GM21360 (cell line): ENCODE data around the gene TMCC2.
"Not testable (repeated sequence)": the region's sequence is repeated elsewhere in the genome, so short reads cannot be mapped to it uniquely, and the experiment has no call there.

ENCODE experiments used
- ATAC-seq: cut with Tn5 transposase; IDR thresholded peaks from one replicate; pipeline ENCODE4 v1.9.1; 2021; ENCODE audit warnings: mild to moderate bottlenecking, moderate library complexity; ENCODE audit not compliant: unreplicated experiment

TMCC2 gene, protein sequence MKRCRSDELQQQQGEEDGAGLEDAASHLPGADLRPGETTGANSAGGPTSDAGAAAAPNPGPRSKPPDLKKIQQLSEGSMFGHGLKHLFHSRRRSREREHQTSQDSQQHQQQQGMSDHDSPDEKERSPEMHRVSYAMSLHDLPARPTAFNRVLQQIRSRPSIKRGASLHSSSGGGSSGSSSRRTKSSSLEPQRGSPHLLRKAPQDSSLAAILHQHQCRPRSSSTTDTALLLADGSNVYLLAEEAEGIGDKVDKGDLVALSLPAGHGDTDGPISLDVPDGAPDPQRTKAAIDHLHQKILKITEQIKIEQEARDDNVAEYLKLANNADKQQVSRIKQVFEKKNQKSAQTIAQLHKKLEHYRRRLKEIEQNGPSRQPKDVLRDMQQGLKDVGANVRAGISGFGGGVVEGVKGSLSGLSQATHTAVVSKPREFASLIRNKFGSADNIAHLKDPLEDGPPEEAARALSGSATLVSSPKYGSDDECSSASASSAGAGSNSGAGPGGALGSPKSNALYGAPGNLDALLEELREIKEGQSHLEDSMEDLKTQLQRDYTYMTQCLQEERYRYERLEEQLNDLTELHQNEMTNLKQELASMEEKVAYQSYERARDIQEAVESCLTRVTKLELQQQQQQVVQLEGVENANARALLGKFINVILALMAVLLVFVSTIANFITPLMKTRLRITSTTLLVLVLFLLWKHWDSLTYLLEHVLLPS

DNA sequence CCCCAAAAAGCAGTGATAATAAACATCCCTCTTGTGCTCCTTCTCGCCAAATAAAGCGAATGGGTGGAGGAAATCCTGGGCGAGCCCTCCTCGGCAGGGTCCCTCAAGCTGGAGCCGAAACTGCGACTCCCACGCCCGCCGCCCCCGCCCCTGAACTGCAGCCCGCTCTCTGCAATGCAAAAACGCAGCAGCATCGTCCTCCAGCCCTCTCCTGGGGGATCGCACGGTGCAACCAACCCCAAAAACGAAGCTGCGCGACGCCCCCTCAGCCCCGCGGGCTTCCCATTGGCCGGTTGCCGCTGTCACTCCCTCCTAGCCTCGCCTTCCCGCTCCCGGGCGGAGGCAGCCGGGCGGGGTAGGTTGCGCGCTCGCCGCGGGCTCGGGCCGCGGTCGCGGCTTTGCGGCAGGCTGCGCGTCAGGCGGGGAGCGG is at the start of gene TMCC2:
Gene TMCC2, plus strand, starts transcription at position 363 of the 430 bp plus-strand sequence. CDS start 619 bp downstream, outside the sequence.
- peak; percentile 73 for ATAC-seq

DNA sequence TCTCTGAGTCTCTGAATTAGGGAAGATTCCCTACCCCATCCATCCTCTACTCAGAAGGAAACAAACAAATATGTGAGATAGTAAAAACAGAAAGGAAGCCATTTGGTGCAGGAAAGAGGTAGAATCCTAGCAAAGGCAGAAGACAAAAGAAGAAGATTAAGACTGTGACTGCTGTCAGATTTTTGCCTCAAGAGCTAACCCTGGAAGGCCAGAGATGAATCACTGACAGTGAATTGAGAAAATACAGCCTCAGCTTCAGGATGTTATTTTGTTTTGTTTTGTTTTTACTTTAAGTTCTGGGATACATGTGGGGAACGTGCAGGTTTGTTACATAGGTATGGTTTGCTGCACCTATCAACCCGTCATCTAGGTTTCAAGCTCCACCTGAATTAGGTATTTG is 47.9 kb upstream of the TMCC2 start:
- no peak for ATAC-seq

DNA sequence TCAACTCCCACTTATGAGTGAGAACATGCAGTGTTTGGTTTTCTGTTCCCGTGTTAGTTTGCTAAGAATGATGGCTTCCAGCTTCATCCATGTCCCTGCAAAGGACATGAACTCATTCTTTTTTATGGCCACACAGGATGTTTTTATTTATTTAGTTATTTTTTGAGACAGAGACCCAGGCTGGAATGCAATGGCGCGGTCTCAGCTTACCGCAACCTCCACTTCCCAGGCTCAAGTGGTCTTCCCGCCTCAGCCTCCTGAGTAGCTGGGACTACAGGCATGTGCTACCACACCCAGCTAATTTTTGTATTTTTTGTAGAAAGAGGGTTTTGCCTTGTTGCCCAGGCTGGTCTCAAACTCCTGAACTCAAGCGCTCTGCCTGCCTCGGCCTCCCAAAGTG is 47.4 kb upstream of the TMCC2 start:
- ATAC-seq, result not testable (repeated sequence)

DNA sequence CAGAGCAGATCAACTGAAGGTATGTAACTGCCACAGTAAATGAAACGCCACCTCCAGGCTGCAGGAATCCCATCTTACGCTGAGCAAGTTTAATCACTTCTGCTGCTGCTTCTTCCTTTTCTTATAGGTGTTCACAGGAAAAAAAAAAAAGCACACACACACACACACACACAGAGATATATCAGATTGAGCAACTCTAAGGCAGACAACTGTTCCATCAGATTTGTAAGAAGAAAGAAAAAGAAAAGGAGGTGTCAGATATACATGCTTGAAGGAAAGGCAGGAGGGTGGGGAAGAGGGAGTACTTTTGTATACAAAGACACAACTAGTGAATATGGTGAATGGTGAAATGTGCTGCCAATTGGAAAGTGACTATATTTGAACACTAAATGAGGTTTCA is 44.8 kb upstream of the TMCC2 start:
- no peak for ATAC-seq

DNA sequence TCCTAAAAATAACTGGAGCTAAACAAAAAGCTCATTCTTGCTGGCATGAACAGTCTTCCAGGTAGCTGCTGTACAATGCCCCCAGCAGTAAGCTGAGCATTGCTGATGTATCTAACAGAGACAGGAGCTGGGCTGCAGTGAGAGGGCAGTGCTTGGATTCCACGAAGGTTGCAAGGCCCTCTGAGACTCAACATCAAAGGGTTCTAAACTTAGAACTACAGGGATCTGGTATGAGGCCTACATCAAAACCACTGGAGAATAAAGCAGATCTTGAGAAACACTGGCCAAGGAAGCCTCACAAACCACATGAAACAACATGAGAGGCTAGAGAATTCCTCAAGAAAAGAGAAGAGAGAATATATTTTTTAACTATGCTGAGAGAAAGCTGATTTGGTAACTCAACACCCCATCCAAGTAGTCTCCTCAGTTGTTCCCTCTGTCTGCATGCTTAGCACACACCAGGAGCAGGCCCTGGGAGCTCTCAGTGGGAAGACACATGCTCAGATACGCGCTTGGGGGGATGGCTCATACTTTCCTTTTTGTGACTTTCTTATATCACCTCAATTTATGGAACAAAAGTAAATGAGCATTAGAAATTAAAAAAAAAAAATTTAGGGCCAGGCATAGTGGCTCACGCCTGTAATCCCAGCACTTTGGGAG is 43.9 kb upstream of the TMCC2 start:
- no peak for ATAC-seq

DNA sequence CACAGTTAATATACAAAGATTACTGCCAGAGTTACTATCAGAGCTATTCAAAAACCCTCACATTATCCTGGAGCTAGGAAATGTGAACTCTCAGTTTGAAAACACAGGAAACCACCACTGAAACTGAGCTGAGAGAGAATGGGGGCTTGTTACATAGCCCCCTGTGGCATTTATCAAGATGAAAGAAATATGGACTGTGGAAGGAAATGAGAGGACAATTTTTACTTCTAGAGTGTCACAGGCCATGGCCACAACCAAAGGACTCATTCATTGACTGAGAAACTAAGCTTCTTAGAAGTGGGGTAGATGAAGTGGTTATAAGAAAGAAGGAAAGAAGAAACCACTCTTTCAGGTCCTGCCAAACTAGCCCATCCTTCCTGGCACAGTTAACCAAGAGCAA is 41.6 kb upstream of the TMCC2 start:
- ATAC-seq, result no peak

DNA sequence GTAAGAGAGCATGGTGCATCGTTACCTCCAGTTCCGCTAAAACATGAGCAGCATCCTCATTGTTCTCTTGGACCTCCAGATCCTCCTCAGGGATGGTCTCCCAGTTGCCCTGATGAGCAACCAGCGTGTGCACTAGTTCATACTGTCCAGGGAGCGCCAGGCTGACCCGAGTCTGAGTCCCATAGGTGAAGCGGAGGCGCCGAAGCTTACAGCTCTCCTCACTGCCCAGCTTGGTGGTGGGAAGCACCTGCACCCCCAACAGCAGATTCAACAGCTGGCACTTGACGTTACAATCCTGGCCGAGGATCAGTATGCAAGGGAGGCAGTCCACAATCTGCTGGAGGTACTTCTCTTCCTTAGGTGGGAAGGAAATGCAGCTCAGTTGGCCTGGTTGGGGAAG is 40.3 kb upstream of the TMCC2 start:
- ATAC-seq, result no peak

DNA sequence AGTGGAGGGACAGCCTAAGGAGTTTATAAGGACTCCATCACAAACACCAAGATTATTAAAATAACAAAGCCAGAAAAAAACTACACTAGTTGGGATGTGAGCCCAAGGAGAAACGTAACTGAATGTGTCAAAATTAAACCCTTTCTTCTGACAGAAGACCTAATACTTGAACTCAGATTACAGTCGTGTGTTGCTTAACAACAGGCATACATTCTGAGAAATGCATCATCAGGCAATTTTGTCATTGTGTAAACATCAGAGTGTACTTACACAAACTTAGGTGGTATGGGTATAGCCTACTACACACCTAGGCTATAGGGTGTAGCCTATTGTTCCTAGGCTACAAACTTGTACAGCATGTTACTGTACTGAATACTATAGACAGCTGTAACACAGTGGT is 39.6 kb upstream of the TMCC2 start:
- ATAC-seq, result no peak

DNA sequence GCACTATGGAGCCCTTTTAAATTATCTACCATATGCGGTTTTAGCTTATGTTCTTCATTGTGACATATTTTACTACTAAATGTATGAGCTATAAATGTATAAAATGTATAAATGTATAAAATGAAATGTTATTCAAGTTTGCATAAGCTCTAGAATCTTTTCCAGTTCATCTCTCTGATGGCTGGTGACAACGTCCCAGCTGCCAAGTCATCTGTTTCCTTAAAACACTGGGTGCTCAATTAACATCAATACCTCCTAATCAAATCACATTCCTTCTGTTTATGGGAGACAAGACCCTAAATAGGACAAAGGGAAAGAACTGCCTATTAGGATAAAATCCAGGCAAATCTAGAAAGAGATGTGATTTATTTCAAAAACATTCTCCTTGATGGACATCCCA is 39.1 kb upstream of the TMCC2 start:
- no peak for ATAC-seq

DNA sequence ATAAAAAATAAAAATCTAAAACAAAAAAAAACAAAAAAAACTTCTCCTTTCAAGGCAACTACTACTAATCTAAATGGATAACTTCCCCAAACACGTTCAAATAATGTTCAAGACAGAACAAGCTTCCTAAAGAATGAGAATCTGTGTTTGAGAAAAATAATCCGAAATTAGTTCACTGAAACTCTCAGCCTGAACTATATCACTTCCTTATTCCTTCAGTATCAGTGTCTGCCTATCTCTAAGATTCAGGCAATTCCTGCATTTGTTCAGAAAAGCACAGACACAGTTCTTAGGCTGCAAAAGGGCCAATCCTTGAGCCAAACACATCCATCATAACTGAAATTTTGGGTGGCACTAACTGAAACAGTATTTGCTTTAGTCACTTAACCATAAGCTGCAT is 38.6 kb upstream of the TMCC2 start:
- ATAC-seq, result no peak

DNA sequence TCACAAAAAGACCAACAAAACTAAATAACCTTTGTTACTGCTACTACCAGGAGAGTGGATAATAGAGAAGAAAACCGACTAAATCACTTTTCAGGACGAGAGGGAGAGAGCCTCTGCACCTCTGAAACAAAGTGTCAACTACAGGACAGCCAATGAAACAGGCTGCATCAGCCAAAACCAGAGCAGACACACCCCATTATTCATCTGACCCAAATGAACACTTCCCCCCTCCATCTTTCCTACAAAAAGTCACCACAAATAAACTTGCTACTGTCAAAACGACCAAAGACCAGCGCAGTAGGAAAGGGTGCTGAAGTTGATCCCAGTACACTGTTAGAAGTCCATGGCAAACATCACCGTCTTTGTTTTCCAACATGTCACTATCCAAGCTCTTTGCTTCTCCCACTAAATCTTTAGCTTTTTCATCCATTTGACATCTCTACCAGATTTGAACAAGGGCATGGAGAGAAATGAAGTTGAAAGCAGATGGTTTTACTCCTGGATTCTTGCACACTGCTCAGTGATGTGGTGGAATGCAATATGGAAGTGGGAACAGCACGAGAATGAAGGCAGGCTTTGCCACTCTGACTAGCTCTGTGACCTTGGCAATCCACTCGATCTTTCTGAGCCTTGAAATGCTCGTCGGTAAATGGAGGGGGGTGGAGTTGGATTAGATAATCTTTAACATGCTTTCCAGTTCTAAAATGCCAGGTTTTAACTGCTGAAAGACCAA is 36.7 kb upstream of the TMCC2 start:
- ATAC-seq, result no peak

DNA sequence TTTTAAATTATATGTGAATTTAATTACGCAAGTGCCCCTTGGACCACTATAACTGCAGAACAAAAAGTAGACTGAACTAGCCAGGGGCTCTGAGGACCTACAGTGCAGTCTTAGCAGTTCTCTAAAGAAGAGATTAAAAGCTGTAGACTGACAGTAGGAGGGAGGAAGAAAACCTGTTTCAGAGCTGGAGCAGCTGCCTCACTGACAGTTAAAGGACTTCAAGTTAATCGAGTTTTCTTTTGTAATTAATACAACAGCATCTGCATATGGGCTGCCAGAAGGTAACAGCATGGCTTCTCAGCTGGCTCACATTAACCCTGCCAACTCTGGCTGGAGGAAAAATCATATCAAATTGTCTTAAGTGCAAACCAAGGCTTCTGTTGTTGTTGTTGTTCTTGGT is 36.1 kb upstream of the TMCC2 start:
- ATAC-seq, result no peak

DNA sequence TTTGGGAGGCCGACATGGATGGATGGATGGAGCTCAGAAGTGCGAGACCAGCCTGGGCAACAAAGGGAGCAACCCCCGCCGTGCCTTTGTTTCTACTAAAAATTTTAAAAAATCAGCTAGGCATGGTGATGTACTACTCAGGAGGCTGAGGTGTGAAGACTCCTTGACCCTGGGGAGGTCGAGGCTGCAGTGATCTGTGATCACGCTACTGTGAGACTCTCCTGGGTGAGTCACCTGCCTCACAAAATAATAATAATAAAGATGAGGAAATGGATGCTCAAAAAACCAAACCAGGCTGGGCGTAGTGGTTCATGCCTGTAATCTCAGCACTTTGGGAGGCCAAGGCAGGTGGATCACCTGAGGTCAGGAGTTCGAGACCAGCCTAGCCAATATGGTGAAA is 35.5 kb upstream of the TMCC2 start:
- ATAC-seq, result no peak

DNA sequence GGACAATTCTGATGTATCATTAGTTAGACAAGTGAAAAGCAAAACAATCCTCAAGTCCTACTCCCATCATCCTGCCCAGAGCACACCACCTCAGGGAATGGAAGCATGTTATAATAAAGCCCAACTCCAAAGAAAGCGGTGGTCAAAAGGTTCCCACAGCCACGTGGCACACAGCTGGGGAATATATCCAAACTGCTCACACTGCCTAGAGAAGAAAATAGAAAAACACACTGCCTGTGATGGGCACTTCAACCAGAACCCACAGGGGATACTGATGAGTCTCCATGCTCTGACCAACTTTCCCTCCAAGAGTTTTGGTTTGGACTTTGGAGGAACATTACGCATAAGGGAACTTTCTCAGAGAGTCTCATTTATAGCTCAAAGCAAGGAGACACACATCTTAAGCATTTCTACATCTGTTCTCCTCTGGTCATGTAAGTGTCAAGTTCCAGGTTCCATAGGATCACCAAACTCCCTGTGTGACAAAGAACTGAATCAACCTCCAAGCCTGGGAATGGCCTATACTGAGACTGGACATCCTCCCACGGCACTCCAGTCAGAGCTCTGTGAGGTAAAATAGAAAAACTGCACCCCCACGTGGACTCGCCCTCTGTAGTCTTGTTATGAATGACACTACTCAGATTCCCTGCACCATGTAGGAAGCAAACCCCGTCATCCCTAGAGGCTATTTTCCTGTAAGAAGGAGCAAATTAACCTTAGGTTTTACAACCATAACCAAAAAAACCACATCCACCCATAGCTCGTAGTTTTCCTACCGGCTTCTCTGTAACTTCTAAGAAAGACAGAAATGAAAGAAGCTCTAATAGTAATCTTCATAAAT is 28.4 kb upstream of the TMCC2 start:
- ATAC-seq, result no peak

DNA sequence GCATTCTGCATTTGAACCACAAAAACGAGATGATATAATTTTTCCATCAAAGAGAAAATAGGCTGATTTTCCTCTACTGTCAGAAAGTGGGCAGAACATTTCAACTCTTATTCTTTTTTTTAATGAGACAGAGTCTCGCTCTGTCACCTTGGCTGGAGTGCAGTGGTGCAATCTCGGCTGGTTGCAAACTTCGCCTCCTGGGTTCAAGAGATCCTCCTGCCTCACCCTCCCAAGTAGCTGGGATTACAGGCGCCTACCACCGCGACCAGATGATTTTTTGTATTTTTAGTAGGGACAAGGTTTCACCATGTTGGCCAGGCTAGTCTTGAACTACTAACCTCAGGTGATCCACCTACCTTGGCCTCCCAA is 27.8 kb upstream of the TMCC2 start:
- ATAC-seq, result no peak

DNA sequence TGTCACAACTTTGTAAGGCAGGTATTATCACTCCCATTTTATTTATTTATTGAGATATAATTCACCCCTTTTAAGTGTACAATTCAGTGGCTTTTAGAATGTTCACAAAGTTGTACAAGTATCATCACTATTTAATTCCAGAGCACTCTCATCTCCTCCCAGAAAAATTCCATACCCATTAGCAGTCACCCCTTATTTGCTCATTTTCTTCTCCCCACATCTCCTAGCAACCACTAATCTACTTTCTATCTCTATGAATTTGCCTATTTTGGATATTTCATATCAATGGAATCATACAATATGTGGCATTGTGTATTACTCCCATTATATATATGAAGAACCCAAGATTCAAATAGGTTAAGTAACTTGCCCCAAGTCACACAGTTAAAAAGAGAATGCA is 23.2 kb upstream of the TMCC2 start:
- ATAC-seq, result no peak

DNA sequence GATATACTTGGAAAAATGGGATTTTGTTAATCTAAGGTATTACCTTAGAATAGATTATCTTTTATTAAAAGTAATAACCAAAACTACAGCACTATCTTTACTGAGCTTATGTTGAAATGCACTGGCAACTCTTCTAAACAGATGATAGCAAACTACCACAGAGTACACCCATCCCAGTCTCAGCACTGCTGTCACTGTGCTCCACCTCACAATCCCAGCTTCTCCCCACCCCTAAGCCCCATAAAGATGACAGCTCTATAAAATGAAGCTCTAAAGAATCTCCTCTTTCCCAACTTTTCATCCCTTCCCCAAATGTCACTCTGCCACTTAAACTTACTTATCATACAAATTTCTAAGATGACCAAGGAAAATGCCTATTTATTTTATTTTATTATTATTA is 22.7 kb upstream of the TMCC2 start:
- ATAC-seq, result no peak

DNA sequence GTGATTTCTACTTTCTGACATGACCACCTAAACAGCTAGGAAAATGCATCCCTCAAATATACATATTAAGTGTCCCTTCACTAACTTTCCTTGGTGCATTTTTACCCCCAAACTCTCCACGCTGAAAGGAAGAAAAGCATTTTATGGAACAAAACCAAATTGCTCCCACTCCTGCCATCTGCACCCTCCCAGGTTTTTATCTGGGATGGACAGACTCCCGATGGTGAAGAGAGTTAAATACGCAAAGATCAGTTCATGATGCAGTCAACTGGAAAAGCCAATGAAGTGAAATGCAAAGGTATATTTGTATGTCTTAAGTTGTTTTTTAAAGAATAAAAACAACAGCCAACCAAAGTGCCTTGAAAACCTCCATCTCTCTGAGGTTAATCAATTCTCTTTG is 18.9 kb upstream of the TMCC2 start:
- ATAC-seq, result no peak

DNA sequence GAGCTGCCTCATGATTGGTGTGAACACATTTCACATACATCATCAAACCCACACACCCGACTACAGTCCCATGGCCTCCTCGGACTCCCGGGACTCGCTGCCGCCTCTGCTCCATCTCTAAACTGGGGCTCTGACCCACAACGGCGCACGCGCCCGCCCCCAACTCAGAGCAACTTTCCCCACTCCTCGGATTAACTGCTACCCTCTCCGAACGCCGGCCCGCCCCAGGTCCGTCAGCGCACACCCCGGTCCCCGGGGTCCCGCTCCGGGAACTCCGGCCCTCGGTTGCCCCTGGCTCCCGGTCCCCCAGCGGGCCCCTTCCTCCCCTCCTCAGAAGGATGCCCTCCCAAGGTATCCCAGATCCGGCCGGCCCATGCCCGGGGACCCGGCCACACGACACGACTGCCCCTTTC is 17.0 kb upstream of the TMCC2 start:
- ATAC-seq, result peak; percentile 14

DNA sequence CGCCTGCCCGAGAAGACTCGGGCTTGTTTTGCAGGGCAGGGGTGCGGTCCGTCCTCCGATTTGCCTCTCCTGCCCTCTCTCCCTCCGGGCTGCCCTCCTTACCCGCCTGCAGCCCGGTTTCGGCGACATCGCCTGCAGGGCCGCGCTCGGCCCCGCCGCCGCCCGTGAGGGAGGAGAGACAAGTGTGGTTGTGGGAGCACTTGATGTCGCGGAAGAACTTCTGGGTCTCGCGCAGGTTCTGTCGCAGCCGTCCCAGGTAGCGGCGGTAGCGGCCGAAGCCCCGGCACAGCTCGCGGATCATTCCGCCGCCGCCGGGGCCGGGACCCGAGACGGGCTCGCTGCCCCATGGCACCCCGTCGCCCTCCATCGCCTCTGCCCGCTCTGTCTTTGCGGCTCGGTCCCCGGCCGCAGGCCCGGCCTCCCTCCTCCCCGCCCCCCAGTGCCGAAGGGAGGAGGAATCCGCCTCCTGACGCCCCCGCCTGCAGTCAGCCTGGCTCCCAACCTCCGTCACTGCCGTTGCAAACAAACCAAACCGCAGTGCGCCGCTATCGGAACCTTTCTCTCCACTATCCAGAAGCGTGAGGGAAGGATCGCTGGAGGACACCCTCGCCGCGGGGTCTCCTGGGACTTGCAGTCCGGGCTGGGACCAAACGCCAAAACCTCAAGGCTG is 16.4 kb upstream of the TMCC2 start, which contains the start of gene DSTYK:
Gene DSTYK, minus strand, starts transcription at position 534 of the 670 bp plus-strand sequence. Its CDS starts 167 bp downstream, at position 367.
- peak; percentile 80 for ATAC-seq
